MM.1S (cell line): ENCODE results near the gene ZNF438.

Experiments
- CTCF ChIP-seq: fragments of 300-600 bp; sonication (generic); IDR thresholded peaks from 2 replicates; pipeline ENCODE4 v1.5.1; 2016; ENCODE audit warnings: antibody characterized with exemption, low read length, mixed read lengths
- EZH2 ChIP-seq: fragments of 300-600 bp; sonication (generic); optimal IDR thresholded peaks from 2 replicates; pipeline ENCODE3; 2017; ENCODE audit warnings: low read depth, mild to moderate bottlenecking, antibody characterized with exemption, low read length, mixed read lengths
- EZH2phosphoT487 ChIP-seq: fragments of 300-600 bp; sonication (generic); IDR thresholded peaks from 2 replicates; pipeline ENCODE4 v1.6.1; 2018; ENCODE audit warnings: antibody characterized with exemption, low read length

GRCh38 chr10:30915146-30915545 is 116.5 kb downstream of the ZNF438 start:
- TF ChIP-seq CTCF, result no peak
- TF ChIP-seq EZH2phosphoT487, result no peak
- no peak for TF ChIP-seq EZH2
